ENCODE data around the gene WASL. TPM values are rescaled to one million over a fixed set of nuclear protein-coding genes. Genes with fewer than 3 reads are reported as not detected.

WASL gene
- total RNA-seq, 1 donor from 2014 or later, result 12.4 TPM

- no peak for DNase-seq
Measured at GRCh38 chr7:123687727-123688126, 61.1 kb downstream of the WASL start.

GRCh38 chr7:123687161-123687560, 61.6 kb downstream of the WASL start:
- DNase-seq, result no peak

GRCh38 chr7:123682690-123683089, 66.1 kb downstream of the WASL start:
- peak; percentile 71 for DNase-seq

GRCh38 chr7:123681561-123681960, 67.2 kb downstream of the WASL start:
- DNase-seq, result no peak

- DNase-seq, result no peak
Measured at GRCh38 chr7:123680580-123680979, 68.2 kb downstream of the WASL start.

GRCh38 chr7:123679614-123680013, 69.2 kb downstream of the WASL start:
- no peak for DNase-seq

GRCh38 chr7:123677061-123677715, 71.6 kb downstream of the WASL start:
- no peak for DNase-seq

- DNase-seq, result no peak
Measured at GRCh38 chr7:123675181-123675473, 73.7 kb downstream of the WASL start.

GRCh38 chr7:123674399-123675180, 74.2 kb downstream of the WASL start:
- no peak for DNase-seq

GRCh38 chr7:123673752-123674398, 74.9 kb downstream of the WASL start:
- no peak for DNase-seq

GRCh38 chr7:123673137-123673732, 75.6 kb downstream of the WASL start:
- no peak for DNase-seq

GRCh38 chr7:123669485-123669884, 79.3 kb downstream of the WASL start:
- no peak for DNase-seq

- no peak for DNase-seq
Measured at GRCh38 chr7:123666492-123666891, 82.3 kb downstream of the WASL start.

- no peak for DNase-seq
Measured at GRCh38 chr7:123665896-123666295, 82.9 kb downstream of the WASL start.

GRCh38 chr7:123665157-123665556, 83.6 kb downstream of the WASL start:
- DNase-seq, result no peak

GRCh38 chr7:123663200-123663599, 85.6 kb downstream of the WASL start:
- DNase-seq, result no peak

- DNase-seq, result no peak
Measured at GRCh38 chr7:123662755-123663154, 86.0 kb downstream of the WASL start.

GRCh38 chr7:123662293-123662692, 86.5 kb downstream of the WASL start:
- no peak for DNase-seq

GRCh38 chr7:123661765-123662164, 87.0 kb downstream of the WASL start:
- DNase-seq, result no peak

- DNase-seq, result no peak
Measured at GRCh38 chr7:123660514-123661354, 88.1 kb downstream of the WASL start.

GRCh38 chr7:123658023-123658422, 90.8 kb downstream of the WASL start:
- DNase-seq, result no peak

- DNase-seq, result peak; percentile 27
Measured at GRCh38 chr7:123657304-123657685, 91.5 kb downstream of the WASL start.
